ENCODE results near the gene SGMS1. TPM values are rescaled to one million over a fixed set of nuclear protein-coding genes. Genes with fewer than 3 reads are reported as not detected.

SGMS1 gene
- total RNA-seq, 4 donors from 2014 or later, result 28.3 to 44.5 (median 41.7) TPM

GRCh38 chr10:50566150-50566549 is 57.6 kb downstream of the SGMS1 start:
- intact Hi-C loops (cut with DNase I; ENCODE audit: low total_unique reads), result no loop called here
- Histone ChIP-seq H3K4me1 (peaks cover under 1 to 20% (median 4%) of the 10 kb centered on the region in 4 donors), H3K4me3 (no peak overlapping the region), H3K9me3 (no peaks in the 10 kb centered on the region), H3K36me3 (no peaks in the 10 kb centered on the region), H3K27ac (no peak overlapping the region), H3K27me3 (no peaks in the 10 kb centered on the region)
- no peak for DNase-seq
- WGBS, 2 donors (ENCODE audit: low coverage in 1 of 2), result 0 to 31% methylated on average over 1 of the region's 1 CpG
- no peak for TF ChIP-seq POLR2AphosphoS5 (IDR thresholded peaks at IDR 0.05)
- TF ChIP-seq CTCF (IDR thresholded peaks at IDR 0.05), result no peak
- TF ChIP-seq POLR2A (IDR thresholded peaks at IDR 0.05), result no peak
- no peak for TF ChIP-seq EP300 (IDR thresholded peaks at IDR 0.05; ENCODE audit: low read depth)
- in situ Hi-C loops (cut with MboI; ENCODE audit: low pct_ligation_motif_present in 1 of 4, low pct_unique_long_range_greater_than_20kb in 1 of 4, low sequenced_read_pairs in 3 of 4), result no loop called here

GRCh38 chr10:50565301-50566083 is 58.3 kb downstream of the SGMS1 start:
- WGBS, 2 donors (ENCODE audit: low coverage in 1 of 2), result 94 to 97% methylated on average over 3 to 9 of the region's 9 CpGs
- Histone ChIP-seq H3K4me1 (peaks cover 3 to 20% (median 4%) of the 10 kb centered on the region in 4 donors), H3K4me3 (no peak overlapping the region), H3K36me3 (no peaks in the 10 kb centered on the region), H3K9me3 (no peaks in the 10 kb centered on the region), H3K27me3 (no peaks in the 10 kb centered on the region), H3K27ac (no peak overlapping the region)
- DNase-seq, result no peak
- in situ Hi-C loops (cut with MboI; ENCODE audit: low pct_ligation_motif_present in 1 of 4, low pct_unique_long_range_greater_than_20kb in 1 of 4, low sequenced_read_pairs in 3 of 4) (no loop called here), intact Hi-C loops (cut with DNase I; ENCODE audit: low total_unique reads) (no loop called here)
- TF ChIP-seq EP300 (IDR thresholded peaks at IDR 0.05; ENCODE audit: low read depth) (no peak), CTCF (IDR thresholded peaks at IDR 0.05) (no peak), POLR2A (IDR thresholded peaks at IDR 0.05) (no peak), POLR2AphosphoS5 (IDR thresholded peaks at IDR 0.05) (no peak)

GRCh38 chr10:50563906-50564305 is 59.9 kb downstream of the SGMS1 start:
- Histone ChIP-seq H3K27me3 (no peaks in the 10 kb centered on the region), H3K27ac (no peak overlapping the region), H3K36me3 (no peaks in the 10 kb centered on the region), H3K4me3 (no peak overlapping the region), H3K9me3 (no peaks in the 10 kb centered on the region), H3K4me1 (peaks cover 3 to 20% (median 4%) of the 10 kb centered on the region in 4 donors)
- intact Hi-C loops (cut with DNase I; ENCODE audit: low total_unique reads) (no loop called here), in situ Hi-C loops (cut with MboI; ENCODE audit: low pct_ligation_motif_present in 1 of 4, low pct_unique_long_range_greater_than_20kb in 1 of 4, low sequenced_read_pairs in 3 of 4) (no loop called here)
- TF ChIP-seq CTCF (IDR thresholded peaks at IDR 0.05) (no peak), POLR2AphosphoS5 (IDR thresholded peaks at IDR 0.05) (no peak), EP300 (IDR thresholded peaks at IDR 0.05; ENCODE audit: low read depth) (no peak)
- no peak for DNase-seq
- 59% methylated on average over 5 of the region's 5 CpGs; no CpG with 5 or more reads in 1 of the 2 donors for WGBS, 2 donors (ENCODE audit: low coverage in 1 of 2)

- DNase-seq, result no peak
- H3K36me3 ChIP-seq, result no peaks in the 10 kb centered on the region
- 58 to 100% methylated on average over 1 to 2 of the region's 2 CpGs for WGBS, 2 donors (ENCODE audit: low coverage in 1 of 2)
- H3K4me1 ChIP-seq, result peaks cover 3 to 32% (median 11%) of the 10 kb centered on the region in 4 donors
- H3K27me3 ChIP-seq, result no peaks in the 10 kb centered on the region
- no peak for TF ChIP-seq EP300 (IDR thresholded peaks at IDR 0.05; ENCODE audit: low read depth)
- TF ChIP-seq POLR2A (IDR thresholded peaks at IDR 0.05), result no peak
- TF ChIP-seq CTCF (IDR thresholded peaks at IDR 0.05), result peak; percentile 48 to 62 (median 56)
- in situ Hi-C loops (cut with MboI; ENCODE audit: low pct_ligation_motif_present in 1 of 4, low pct_unique_long_range_greater_than_20kb in 1 of 4, low sequenced_read_pairs in 3 of 4), result no loop called here
- no peaks in the 10 kb centered on the region for H3K9me3 ChIP-seq
- intact Hi-C loops (cut with DNase I; ENCODE audit: low total_unique reads), result no loop called here
- H3K27ac ChIP-seq, result peak overlapping the region in 3 of 4 donors; percentile 4 to 52 (median 28)
- no peak overlapping the region for H3K4me3 ChIP-seq
Observed at GRCh38 chr10:50561816-50562215, 61.9 kb downstream of the SGMS1 start.

All from transverse colon (tissue), 4 donors.